GM12878 (cell line): ENCODE results near the gene ATAD2B. TPM values are rescaled to one million over a fixed set of nuclear protein-coding genes. Genes with fewer than 3 reads are reported as not detected.

Source experiments
- ATAC-seq: fragments of 200-7000 bp; cut with Tn5 transposase; 3 replicates; pipeline ENCODE4 v1.9.1; 2020; ENCODE audit warnings: mild to moderate bottlenecking, moderate library complexity
- BruUV-seq: library from RNA; stranded (reverse); fragments of 400-500 nt; replicated peaks from 2 replicates; lab custom pipeline; 2021; lab: Mats Ljungman, UMichigan
- CTCF ChIA-PET: fragments of 300-600 bp; sonication (Branson Sonifier 250); formaldehyde crosslinking; extraction: SDS; loops from one replicate; lab custom pipeline; 2021; ENCODE audit warnings: inconsistent platforms; lab: Yijun Ruan, JAX
- POLR2A ChIA-PET: fragments of 350-600 bp; formaldehyde crosslinking; extraction: SDS; loops from one replicate; lab custom pipeline; 2021; ENCODE audit warnings: inconsistent platforms; lab: Charles Lee
- RAD21 ChIA-PET: fragments of 300-600 bp; sonication (Branson Sonifier 250); formaldehyde crosslinking; loops from one replicate; lab custom pipeline; 2023; ENCODE audit warnings: antibody characterized with exemption; ENCODE audit not compliant: unreplicated experiment; lab: Charles Lee
- SMC1A ChIA-PET: fragments of 300-600 bp; sonication (Branson Sonifier 250); formaldehyde crosslinking; loops from one replicate; lab custom pipeline; 2023; ENCODE audit not compliant: unreplicated experiment, uncharacterized antibody; lab: Charles Lee
- DNase-seq: peaks from one replicate; pipeline ENCODE4 v3.0.0-alpha.2; 2011; ENCODE audit warnings: low read depth, low spot score
- FAIRE-seq: peaks from 3 replicates; lab custom pipeline; 2011; peaks lifted over from hg19 to GRCh38; lab: Jason Lieb, UNC
- H2AFZ ChIP-seq: 2 replicates; pipeline ENCODE4 v1.6.0; 2011; ENCODE audit warnings: low read depth, low read length, control low read depth; ENCODE audit not compliant: control insufficient read depth
- H3K27ac ChIP-seq: 2 replicates; pipeline ENCODE4 v1.5.1; 2011; ENCODE audit warnings: control low read depth; ENCODE audit not compliant: control insufficient read depth, insufficient read depth
- H3K27me3 ChIP-seq, 2 experiments: replicated peaks in 1 of 2; 2 replicates each; pipeline versions ENCODE4 v1.6.0 to v1.6.1; 2011; ENCODE audit warnings: low read length in 1 of 2; ENCODE audit not compliant: control insufficient read depth in 2 of 2, insufficient read depth in 2 of 2
- H3K36me3 ChIP-seq, 2 experiments: 2 replicates each; pipeline ENCODE4 v1.5.1; 2011; ENCODE audit warnings: low read length in 1 of 2; ENCODE audit not compliant: control insufficient read depth in 2 of 2, insufficient read depth in 2 of 2
- H3K4me1 ChIP-seq: 2 replicates; pipeline ENCODE4 v1.6.1; 2011; ENCODE audit warnings: mild to moderate bottlenecking, low read length, moderate library complexity, mixed read lengths; ENCODE audit not compliant: control insufficient read depth, insufficient read depth
- H3K4me2 ChIP-seq: 2 replicates; pipeline ENCODE4 v1.6.0; 2011; ENCODE audit warnings: control low read depth; ENCODE audit not compliant: control insufficient read depth, insufficient read depth
- H3K4me3 ChIP-seq: fragments of 200-600 bp; sonication (generic); 2 replicates; pipeline ENCODE4 v1.5.1; 2016
- H3K79me2 ChIP-seq: 2 replicates; pipeline ENCODE4 v1.6.0; 2011; ENCODE audit warnings: low read length; ENCODE audit not compliant: control insufficient read depth, insufficient read depth
- H3K9ac ChIP-seq: 2 replicates; pipeline ENCODE4 v1.8.0; 2011; ENCODE audit warnings: low read length, control low read depth, mixed read lengths; ENCODE audit not compliant: control insufficient read depth, insufficient read depth
- H3K9me3 ChIP-seq: replicated peaks from 3 replicates; pipeline ENCODE4 v1.5.1; 2011; ENCODE audit warnings: mild to moderate bottlenecking, low read length; ENCODE audit not compliant: control insufficient read depth, insufficient read depth
- H4K20me1 ChIP-seq: 2 replicates; pipeline ENCODE4 v1.6.0; 2011; ENCODE audit not compliant: control insufficient read depth, insufficient read depth
- RUNX3 ChIP-seq: IDR thresholded peaks from 2 replicates; pipeline ENCODE4 v1.6.1; 2012; ENCODE audit warnings: low read length, inconsistent platforms
- SRF ChIP-seq, 2 experiments: IDR thresholded peaks; 2 replicates each; pipeline ENCODE4 v1.6.1; 2011; ENCODE audit warnings: low read depth in 2 of 2, low read length in 2 of 2, mild to moderate bottlenecking in 1 of 2, moderate library complexity in 1 of 2
- TCF12 ChIP-seq: IDR thresholded peaks from 2 replicates; pipeline ENCODE4 v1.6.1; 2011; ENCODE audit warnings: low read depth, mild to moderate bottlenecking, low read length
- ZNF24 ChIP-seq: fragments of 450-650 bp; IDR thresholded peaks from 2 replicates; pipeline ENCODE4 v1.6.1; 2017; ENCODE audit warnings: antibody characterized with exemption, mild to moderate bottlenecking
- ZNF384 ChIP-seq: IDR thresholded peaks from 2 replicates; pipeline ENCODE4 v1.6.1; 2012; ENCODE audit warnings: low read depth, mild to moderate bottlenecking, low read length, improper control_type of control experiment, borderline replicate concordance
- WGBS: methylation state at CpG from one replicate; pipeline ENCODE4 v1.1.6; 2016; ENCODE audit warnings: low lambda C conversion rate; ENCODE audit not compliant: insufficient replicate concordance, insufficient coverage; ENCODE audit errors: missing lambda C conversion rate; 5-methylcytosine and 5-hydroxymethylcytosine counted together
- in situ Hi-C: fragments of 300-500 bp; cut with MboI; formaldehyde crosslinking; loops from 9 replicates; pipeline ENCODE4 v1.14.3; 2018; ENCODE audit warnings: mixed read lengths
- intact Hi-C: fragments of 100-400 bp; cut with micrococcal nuclease; formaldehyde crosslinking; loops from one replicate; pipeline ENCODE4 v1.14.2; 2022; ENCODE audit not compliant: unreplicated experiment
- polyA plus RNA-seq, 11 experiments: library from polyadenylated mRNA; depleted of rRNA in 4 of 11; unstranded in 6 of 11; stranded (reverse) in 5 of 11; fragments of >200 nt; fragmentation: Nextera tagmentation in 4 of 11; fragmentation: Illumina TruSeq in 1 of 11; extraction: Ambion mirVana in 4 of 11; extraction: Trizol in 1 of 11; gene quantifications; 1 replicate in 1 of 11; 2 replicates in 10 of 11; pipeline versions ENCODE4 v1.2.1 to v1.2.3, GENCODE V29; 2011 to 2016; ENCODE audit warnings: inconsistent platforms in 2 of 11, missing spikeins in 2 of 11, low read depth in 1 of 11
- total RNA-seq, 4 experiments: library from RNA; depleted of rRNA in 3 of 4; stranded (reverse); fragments of >200 nt in 3 of 4; fragmentation: Illumina TruSeq in 1 of 4; extraction: Trizol in 1 of 4; gene quantifications; 2 replicates each; pipeline versions ENCODE4 v1.2.1 to v1.2.3, GENCODE V29; 2013 to 2021

Gene ATAD2B
- total and polyA plus RNA-seq, 10 of the 15 experiments (the other 5 are each of a cell fraction or from before 2014, with no cell fraction given) = 3.6 to 29.9 (median 16.8) TPM

DNA sequence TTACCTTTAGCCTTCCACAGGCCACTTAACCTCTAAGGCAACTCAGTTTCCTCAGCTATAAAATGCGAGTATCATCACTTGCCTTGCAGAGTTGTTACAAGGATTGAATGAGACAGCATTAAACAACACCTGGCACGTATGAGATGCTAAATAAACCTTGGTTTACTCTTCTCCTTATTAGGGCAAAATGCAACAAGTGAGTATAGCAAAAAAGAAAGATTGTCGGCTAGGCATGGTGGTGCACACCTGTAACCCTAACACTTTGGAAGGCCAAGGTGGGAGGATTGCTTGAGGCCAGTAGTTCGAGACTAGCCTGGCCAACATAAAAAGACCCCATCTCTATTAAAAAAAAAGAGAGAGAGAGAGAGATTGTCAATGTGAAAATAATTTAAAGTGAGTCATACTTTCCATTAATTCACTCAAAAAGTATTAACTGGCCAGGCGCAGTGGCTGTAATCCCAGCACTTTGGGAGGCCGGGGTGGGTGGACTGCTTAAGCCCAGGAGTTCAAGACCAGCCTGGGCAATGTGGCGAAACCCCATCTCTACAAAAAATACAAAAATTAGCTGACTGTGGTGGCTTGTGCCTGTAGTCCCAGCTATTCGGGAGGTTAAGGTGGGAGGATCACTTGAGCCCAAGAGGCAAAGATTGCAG, 8.0 kb downstream of the ATAD2B start:
- ChIA-PET POLR2A (interaction anchor here (0.8 kb wide), 1 partner anchor 9 kb away, joined by 4 read pairs; no protein-coding TSS in a partner anchor), SMC1A (interaction anchor here (0.8 to 2.6 kb wide), 4 partner anchors 9 to 94 kb away, joined by 3 to 8 read pairs (median 4); no protein-coding TSS in a partner anchor), RAD21 (interaction anchor here (1.3 to 1.5 kb wide), 2 partner anchors 8 to 158 kb away, joined by 3 to 4 read pairs; partner anchors contain the start of gene ATAD2B), CTCF (interaction anchor here (1.3 to 2.1 kb wide), 2 partner anchors 8 to 94 kb away, joined by 4 to 7 read pairs; partner anchors contain the start of gene ATAD2B)
- Histone ChIP-seq H3K27ac (no peak overlapping the region), H3K9me3 (no peaks in the 10 kb centered on the region), H3K9ac (no peak overlapping the region), H3K4me1 (peaks cover 9% of the 10 kb centered on the region), H4K20me1 (no peaks in the 10 kb centered on the region), H3K27me3 (no peaks in the 10 kb centered on the region), H3K36me3 (no peaks in the 10 kb centered on the region), H3K79me2 (peaks cover 90% of the 10 kb centered on the region), H2AFZ (no peak overlapping the region), H3K4me3 (no peak overlapping the region), H3K4me2 (no peak overlapping the region)
- BruUV-seq = no TSS peak
- WGBS = 91% methylated on average over 8 of the region's 8 CpGs
- no peak for DNase-seq
- in situ Hi-C loops (no loop called here), intact Hi-C loops (no loop called here)
- no peak for FAIRE-seq
- peak; percentile 4; the same call in 2 of the 3 replicates for ATAC-seq
- 0 out of 4 replicates have a peak, but pooled peaks of 1 of the 2 experiments have one; percentile 37 for TF ChIP-seq SRF (IDR thresholded peaks at IDR 0.05; ENCODE audit: low read depth in 2 of 2, low read length in 2 of 2)
- no peak for TF ChIP-seq TCF12

DNA sequence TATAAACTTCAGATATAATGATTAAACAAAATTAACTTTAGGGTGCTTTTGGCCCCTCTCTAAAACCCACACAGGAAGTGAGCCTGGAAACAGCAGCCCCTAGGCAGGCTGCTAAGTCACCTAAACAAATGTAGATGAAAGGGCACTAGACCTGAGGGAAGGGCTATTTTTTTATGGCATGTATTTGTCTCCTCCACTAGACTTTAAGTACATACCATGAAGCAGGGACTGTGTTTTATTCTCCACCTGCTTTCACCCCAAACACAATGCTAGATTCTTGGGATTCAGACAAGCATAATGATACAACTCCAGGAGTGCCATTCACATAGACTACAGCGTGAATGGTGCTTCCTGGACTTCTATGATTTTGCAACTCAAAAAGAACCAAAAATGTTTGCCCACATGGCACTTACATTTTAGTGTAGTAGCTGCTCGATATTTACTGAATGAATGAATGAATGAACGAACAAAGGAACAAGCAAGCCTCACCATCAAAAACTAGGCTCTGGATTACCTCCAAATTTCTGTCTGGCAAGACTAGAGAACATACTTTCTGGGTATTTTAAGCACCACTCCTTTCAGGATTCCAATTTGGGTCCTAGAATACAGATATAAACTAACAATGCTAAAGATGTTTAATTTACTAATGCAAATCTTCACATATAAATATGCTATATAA, 10.1 kb downstream of the ATAD2B start:
- no peak for DNase-seq
- ChIA-PET POLR2A (no interaction called here), RAD21 (no interaction called here), CTCF (no interaction called here), SMC1A (interaction anchor here (0.9 kb wide), 1 partner anchor 10 kb away, joined by 3 read pairs; the partner anchor contains the start of gene ATAD2B)
- Histone ChIP-seq H3K27me3 (no peaks in the 10 kb centered on the region), H3K36me3 (no peaks in the 10 kb centered on the region; a peak in 1 of 4 replicates), H4K20me1 (no peaks in the 10 kb centered on the region), H2AFZ (no peak overlapping the region), H3K9ac (peak overlapping the region; percentile 21; the same call in 1 of the 2 replicates), H3K79me2 (peaks cover 88% of the 10 kb centered on the region), H3K9me3 (no peaks in the 10 kb centered on the region), H3K27ac (peak overlapping the region; percentile 46), H3K4me3 (0 out of 2 replicates have a peak overlapping the region, but pooled peaks have one; percentile 3), H3K4me2 (peak overlapping the region; percentile 60), H3K4me1 (peaks cover 7% of the 10 kb centered on the region)
- WGBS = 98% methylated on average over 3 of the region's 3 CpGs
- peak; percentile 56 for FAIRE-seq
- BruUV-seq = no TSS peak
- in situ Hi-C loops (no loop called here), intact Hi-C loops (no loop called here)
- TF ChIP-seq ZNF384 = no peak
- TF ChIP-seq RUNX3 = peak; percentile 36; the same call in 1 of the 2 replicates
- peak; percentile 79 for TF ChIP-seq ZNF24
- peak; percentile 69 for ATAC-seq
